Skin of body (tissue), 2 donors: ENCODE measurements around the gene UPP1. TPM values are rescaled to one million over a fixed set of nuclear protein-coding genes. Genes with fewer than 3 reads are reported as not detected.
"Not testable (repeated sequence)": the region's sequence is repeated elsewhere in the genome, so short reads cannot be mapped to it uniquely, and the experiment has no call there.

ENCODE experiments used
- DNase-seq: peaks from one replicate; lab custom pipeline; 2025; lab: John Stamatoyannopoulos, UW
- total RNA-seq: library from RNA; depleted of rRNA; stranded (reverse); fragments of >200 nt; gene quantifications from one replicate; pipeline ENCODE4 v1.2.3, GENCODE V29; 2014

Gene UPP1
- total RNA-seq, 1 donor from 2014 or later = 3.2 TPM

DNA sequence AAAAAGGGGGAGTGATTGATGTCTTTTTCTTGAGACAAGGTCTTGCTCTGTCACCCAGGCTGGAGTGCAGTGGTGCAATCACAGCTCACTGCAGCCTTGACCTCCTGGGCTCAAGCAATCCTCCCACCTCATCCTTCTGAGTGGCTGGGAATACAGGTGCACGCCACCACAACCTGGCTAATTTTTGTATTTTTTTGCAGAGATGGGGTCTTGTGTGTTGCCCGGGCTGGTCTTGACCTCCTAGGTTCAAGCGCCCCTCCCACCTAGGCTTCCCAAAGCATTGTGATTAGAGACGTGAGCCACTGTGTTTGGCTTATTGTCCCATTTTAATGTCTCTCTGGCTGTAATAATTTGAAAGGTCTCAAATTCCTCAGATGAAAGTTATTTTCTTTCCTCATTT is 21.8 kb downstream of the UPP1 start:
- DNase-seq = no peak

- DNase-seq = no peak
Measured at GRCh38 chr7:48111596-48111995, 22.5 kb downstream of the UPP1 start.

DNA sequence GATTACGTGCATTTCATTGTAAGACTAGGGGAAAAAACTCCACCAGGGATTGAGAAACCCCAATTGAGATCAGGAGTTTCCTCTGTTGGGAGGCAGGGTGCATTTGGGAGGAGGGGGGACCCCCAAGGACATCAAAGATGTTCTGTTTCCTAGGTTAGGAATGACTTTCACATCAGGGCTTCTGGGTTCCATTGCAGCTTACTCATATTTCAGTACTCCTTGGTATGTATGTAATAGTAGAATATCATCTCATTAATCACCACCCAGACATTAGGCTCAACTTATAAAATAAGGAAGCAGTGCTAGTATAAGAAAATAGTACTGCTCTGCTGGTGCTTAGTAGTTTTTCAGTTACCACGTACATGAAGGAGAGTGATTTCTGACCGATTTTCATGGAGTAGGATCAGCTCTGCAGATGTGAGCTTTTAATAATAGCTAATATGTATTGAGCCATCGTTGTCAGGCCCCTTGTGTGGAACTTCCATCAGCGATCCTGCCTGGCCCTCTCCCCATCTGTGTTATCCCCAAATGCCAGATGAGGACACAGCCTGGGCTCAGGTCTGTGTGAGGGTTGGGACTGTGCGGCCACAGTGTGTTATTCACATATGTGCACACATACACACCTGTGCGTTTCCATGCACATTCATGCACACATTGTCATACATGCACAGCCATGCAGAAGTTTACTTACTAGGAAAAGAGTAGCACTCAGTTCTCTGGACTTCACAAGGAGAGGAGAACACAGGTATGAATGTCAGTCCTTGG is 23.5 kb downstream of the UPP1 start:
- no peak for DNase-seq

DNA sequence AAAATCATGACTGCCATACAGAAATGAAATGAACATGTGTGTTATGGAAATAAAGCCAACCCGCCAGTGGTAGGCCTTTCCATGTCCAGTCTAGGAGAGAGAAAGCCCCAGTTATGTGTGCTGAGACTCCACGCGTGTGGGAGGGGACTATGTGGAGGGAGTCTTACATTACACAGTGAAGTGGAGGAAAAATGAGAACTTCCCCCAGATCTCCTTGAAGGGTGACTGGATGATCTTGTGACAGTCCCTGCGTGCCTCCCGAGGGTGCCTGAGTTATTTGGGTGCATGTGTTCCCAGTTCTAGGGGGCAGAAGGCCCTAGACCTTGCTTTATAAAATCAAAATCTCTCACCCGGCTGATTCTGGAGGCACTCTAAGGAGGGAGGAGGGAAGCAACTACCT is 24.2 kb downstream of the UPP1 start:
- DNase-seq = no peak

GRCh38 chr7:48114115-48114514 is 25.1 kb downstream of the UPP1 start:
- DNase-seq = no peak

DNA sequence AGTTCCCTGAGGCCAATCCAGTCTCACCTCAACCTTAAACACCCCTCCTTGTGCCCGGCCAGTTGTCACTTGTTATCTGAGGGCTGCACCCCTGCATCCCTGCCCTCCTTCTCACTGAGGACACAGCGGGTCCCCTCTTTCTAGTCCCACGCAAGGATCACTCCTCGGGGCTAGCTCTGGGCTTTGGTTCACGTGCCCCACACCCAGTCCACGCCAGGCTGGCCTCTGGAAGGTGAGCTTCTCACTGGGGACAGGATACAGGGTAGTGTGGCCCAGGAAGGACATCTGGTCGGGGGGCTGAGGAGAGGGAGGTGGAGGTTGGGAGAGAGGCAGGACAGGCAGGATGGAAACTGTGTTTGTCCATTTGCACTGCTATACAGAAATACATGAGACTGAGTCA is 25.5 kb downstream of the UPP1 start:
- no peak for DNase-seq

DNA sequence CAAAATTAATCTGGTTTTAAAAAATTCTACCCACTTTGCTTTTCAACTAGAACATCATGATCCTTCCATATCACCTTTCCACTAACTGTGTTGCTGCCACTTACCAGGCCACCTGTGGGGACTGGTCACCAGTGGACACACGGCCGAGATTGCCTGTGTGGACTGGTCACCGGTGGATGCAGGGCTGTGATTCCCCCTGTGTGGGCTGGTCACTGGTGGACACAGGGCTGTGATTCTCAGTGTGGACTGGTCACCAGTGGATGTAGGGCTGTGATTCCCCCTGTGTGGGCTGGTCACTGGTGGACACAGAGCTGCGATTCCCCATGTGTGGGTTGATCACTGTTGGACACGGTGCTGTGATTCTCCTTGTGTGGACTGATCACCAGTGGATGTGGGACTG is 27.0 kb downstream of the UPP1 start:
- DNase-seq = no peak

GRCh38 chr7:48118041-48118440 is 29.0 kb downstream of the UPP1 start:
- DNase-seq = no peak

- not testable (repeated sequence) for DNase-seq
Measured at GRCh38 chr7:48120536-48120935, 31.5 kb downstream of the UPP1 start.

DNA sequence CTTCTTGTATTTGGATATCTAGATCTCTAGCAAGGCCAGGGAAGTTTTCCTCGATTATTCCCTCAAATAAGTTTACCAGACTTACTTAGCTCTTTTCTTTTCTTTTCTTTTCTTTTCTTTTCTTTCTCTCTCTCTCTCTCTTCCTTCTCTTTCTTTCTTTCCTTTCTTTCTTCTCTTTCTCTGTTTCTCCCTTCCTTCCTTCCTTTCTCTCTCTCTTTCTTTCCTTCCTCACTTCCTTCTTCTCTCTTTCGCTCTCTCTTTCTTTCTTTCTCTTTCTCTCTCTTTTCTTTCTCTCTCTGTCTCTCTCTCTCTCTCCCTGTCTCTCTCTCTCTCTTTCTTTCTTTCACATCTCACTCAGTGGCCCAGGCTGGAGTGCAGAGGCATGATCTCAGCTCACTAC is 37.0 kb downstream of the UPP1 start:
- DNase-seq = no peak

GRCh38 chr7:48130658-48131108 is 41.6 kb downstream of the UPP1 start:
- DNase-seq = no peak

- DNase-seq = no peak
Measured at GRCh38 chr7:48132792-48133191, 43.7 kb downstream of the UPP1 start.

GRCh38 chr7:48139459-48139858 is 50.4 kb downstream of the UPP1 start:
- no peak for DNase-seq

- DNase-seq = no peak
Measured at GRCh38 chr7:48140001-48140681, 51.1 kb downstream of the UPP1 start.

GRCh38 chr7:48141521-48141920 is 52.5 kb downstream of the UPP1 start:
- DNase-seq = no peak

GRCh38 chr7:48144291-48144768 is 55.3 kb downstream of the UPP1 start:
- DNase-seq = no peak

DNA sequence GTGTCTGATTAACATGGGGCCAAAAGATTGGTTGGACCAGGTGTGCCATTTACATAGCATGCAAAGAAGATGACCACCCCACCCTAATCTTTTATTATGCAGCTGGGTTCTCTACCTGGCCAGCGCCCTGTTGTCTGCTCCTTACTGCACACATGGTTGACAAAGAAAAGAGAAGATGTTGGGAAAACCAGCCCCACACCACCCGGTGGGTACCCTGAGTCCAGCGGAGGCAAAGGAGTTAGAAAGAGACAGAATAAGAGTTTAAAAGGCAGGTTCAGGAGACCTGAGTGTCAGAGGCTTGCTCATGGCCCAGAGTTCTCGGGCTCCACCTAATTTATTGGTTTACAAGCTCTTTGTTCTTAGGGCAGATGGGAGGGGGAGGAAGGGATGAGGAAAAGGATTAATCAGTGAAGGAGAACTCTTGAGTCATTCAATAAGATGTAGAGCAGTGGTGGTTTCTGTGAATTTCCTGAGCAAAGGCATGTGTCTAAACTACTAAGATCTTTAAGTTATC is 58.1 kb downstream of the UPP1 start:
- no peak for DNase-seq

GRCh38 chr7:48147690-48148089 is 58.6 kb downstream of the UPP1 start:
- not testable (repeated sequence) for DNase-seq

DNA sequence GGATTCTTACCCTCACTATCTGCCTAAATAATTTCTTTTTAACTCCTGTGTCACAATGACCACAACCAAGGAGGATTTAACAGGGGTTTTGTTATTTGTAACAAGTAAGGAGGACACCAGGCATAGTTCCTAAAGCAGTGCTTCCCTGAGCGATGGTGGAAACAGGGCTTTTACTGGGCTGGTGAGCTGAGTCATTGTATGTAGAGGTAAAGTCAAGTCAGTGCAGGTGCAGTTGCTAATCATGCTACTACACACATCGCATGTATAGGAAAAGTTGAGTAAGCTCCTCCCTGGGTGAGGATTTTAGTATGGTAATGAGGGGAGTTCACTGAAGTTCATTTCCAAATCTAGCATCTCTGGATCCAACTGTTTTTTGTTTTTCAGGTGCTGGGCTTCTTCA is 59.2 kb downstream of the UPP1 start:
- no peak for DNase-seq

DNA sequence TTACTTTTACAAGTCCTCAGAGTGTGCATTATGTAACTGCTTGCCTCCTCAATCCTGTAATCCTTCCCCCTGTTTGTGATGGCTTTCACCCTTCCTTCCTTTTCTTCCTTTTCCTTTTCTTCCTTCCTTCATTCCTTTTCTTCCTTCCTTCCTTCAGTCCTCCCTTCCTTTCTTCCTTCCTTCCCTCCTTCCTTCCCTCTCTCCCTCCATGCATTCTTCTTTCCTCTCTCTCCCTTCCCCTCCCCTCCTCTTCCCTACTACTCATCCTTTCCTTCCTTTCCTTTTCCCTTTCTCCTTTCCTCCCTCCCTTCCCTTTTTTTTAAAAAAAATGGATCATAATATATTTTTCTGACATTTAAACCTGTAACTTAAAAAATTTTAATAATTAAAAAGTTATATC is 60.0 kb downstream of the UPP1 start:
- DNase-seq = no peak

DNA sequence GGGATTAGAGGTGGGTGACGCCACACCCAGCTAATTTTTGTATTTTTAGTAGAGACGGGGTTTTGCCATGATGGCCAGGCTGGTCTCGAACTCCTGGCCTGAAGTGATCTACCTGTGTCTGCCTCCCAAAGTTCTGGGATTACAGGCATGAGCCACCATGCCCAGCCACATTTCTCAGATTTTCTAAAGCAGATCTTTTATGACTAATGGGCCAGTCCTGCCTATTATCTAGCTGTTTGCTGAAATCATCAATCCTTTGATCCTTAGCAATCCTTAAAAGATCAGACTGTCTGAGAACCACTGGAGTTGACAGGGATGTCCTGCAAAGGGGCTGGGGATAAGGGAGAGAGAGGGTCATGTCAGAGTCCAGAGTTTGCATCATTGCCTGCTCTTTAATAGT is 61.0 kb downstream of the UPP1 start:
- no peak for DNase-seq

GRCh38 chr7:48154792-48155413 is 65.8 kb downstream of the UPP1 start:
- DNase-seq = no peak
